Prostate gland (tissue), 2 donors: ENCODE data around the gene BAIAP2L1. TPM values are rescaled to one million over a fixed set of nuclear protein-coding genes. Genes with fewer than 3 reads are reported as not detected.

ENCODE experiments used
- DNase-seq: peaks from one replicate; pipeline ENCODE4 v3.0.0-alpha.2; 2019; ENCODE audit warnings: low spot score
- H3K27ac ChIP-seq, 2 donors: fragments of 200-600 bp; sonication (generic); 2 replicates each; pipeline ENCODE4 v1.5.1; 2017 to 2019
- H3K27me3 ChIP-seq: fragments of 200-600 bp; sonication (generic); replicated peaks from 2 replicates; pipeline ENCODE4 v1.5.1; 2019; ENCODE audit not compliant: insufficient read depth
- H3K36me3 ChIP-seq, 2 donors: fragments of 200-600 bp; sonication (generic); 1 replicate in 1 of 2; 2 replicates in 1 of 2; pipeline versions ENCODE4 v1.5.1 to v1.8.1; 2017 to 2019
- H3K4me1 ChIP-seq: fragments of 200-600 bp; sonication (generic); replicated peaks from 2 replicates; pipeline ENCODE4 v1.5.1; 2019
- H3K4me3 ChIP-seq, 2 donors: fragments of 200-600 bp; sonication (generic); 2 replicates each; pipeline ENCODE4 v1.5.1; 2017 to 2019
- H3K9me3 ChIP-seq: fragments of 200-600 bp; sonication (generic); 2 replicates; pipeline ENCODE4 v1.5.1; 2017
- POLR2A ChIP-seq: fragments of 450-650 bp; IDR thresholded peaks from one replicate; pipeline ENCODE4 v1.6.1; 2016; ENCODE audit warnings: antibody characterized with exemption, mild to moderate bottlenecking
- POLR2AphosphoS5 ChIP-seq: sonication (generic); formaldehyde crosslinking; IDR thresholded peaks from one replicate; pipeline ENCODE4 v1.6.1; 2017; ENCODE audit warnings: antibody characterized with exemption
- WGBS: methylation state at CpG from one replicate; pipeline ENCODE4 v1.1.5; 2018; 5-methylcytosine and 5-hydroxymethylcytosine counted together
- intact Hi-C: fragments of 100-400 bp; cut with DNase I; formaldehyde crosslinking; loops from one replicate; pipeline ENCODE4 v1.14.2; 2022
- total RNA-seq, 2 donors: library from RNA; depleted of rRNA; stranded (reverse); fragments of >200 nt; gene quantifications; one replicate each; pipeline ENCODE4 v1.1.0, GENCODE V29; 2016
- TF ChIP-seq, protein P1 (sequence below), 4 experiments: fragments of 200-600 bp in 2 of 4; fragments of 450-650 bp in 2 of 4; sonication (generic) in 2 of 4; IDR thresholded peaks; 1 replicate in 3 of 4; 2 replicates in 1 of 4; pipeline ENCODE4 v1.5.1; 2016 to 2019; ENCODE audit warnings: antibody characterized with exemption in 4 of 4, mild to moderate bottlenecking in 2 of 4, moderate library complexity in 2 of 4

The BAIAP2L1 gene
- total RNA-seq, 2 donors from 2014 or later: 24.7 to 41.6 TPM

DNA sequence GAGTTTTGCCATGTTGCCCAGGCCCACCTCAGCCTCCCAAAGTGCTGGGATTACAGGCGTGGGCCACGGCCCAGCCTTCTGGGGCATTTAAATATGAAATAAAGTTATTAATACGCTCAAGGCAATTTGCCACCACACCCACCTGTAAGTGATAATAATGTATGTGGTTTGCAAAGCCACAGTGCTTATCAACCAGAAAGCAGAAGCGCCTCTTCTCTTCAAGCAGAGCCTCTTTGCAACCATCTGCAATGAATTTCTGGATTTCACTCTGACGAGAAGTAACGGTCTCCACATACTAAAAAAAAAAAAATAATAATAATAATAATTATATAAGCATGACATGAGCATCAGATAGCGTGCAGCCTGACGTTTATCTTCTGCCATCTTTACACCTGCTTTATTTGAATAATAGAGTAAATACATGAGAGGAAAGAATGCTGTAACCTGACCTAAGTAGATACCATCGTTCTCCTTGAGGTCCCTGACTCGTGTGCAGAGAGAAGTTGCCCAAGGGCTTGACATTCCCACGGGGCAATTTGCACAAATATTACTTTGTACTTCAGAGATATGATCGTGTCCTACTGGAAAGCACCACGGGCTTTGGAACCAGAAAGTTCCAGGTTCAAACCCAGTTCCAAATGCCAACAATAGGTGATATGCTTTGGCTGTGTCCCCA lies 85.4 kb downstream of the BAIAP2L1 start:
- no peaks in the 10 kb centered on the region for H3K9me3 ChIP-seq
- 62% methylated on average over 13 of the region's 13 CpGs for WGBS
- H3K27ac ChIP-seq: no peak overlapping the region
- no peaks in the 10 kb centered on the region for H3K27me3 ChIP-seq
- no peak for TF ChIP-seq POLR2AphosphoS5
- no peak for TF ChIP-seq POLR2A
- TF ChIP-seq, protein P1, sequence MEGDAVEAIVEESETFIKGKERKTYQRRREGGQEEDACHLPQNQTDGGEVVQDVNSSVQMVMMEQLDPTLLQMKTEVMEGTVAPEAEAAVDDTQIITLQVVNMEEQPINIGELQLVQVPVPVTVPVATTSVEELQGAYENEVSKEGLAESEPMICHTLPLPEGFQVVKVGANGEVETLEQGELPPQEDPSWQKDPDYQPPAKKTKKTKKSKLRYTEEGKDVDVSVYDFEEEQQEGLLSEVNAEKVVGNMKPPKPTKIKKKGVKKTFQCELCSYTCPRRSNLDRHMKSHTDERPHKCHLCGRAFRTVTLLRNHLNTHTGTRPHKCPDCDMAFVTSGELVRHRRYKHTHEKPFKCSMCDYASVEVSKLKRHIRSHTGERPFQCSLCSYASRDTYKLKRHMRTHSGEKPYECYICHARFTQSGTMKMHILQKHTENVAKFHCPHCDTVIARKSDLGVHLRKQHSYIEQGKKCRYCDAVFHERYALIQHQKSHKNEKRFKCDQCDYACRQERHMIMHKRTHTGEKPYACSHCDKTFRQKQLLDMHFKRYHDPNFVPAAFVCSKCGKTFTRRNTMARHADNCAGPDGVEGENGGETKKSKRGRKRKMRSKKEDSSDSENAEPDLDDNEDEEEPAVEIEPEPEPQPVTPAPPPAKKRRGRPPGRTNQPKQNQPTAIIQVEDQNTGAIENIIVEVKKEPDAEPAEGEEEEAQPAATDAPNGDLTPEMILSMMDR (IDR thresholded peaks at IDR 0.05): no peak
- no peaks in the 10 kb centered on the region for H3K36me3 ChIP-seq
- no peak for DNase-seq
- no peaks in the 10 kb centered on the region for H3K4me1 ChIP-seq
- no peak overlapping the region for H3K4me3 ChIP-seq
- intact Hi-C loops: no loop called here

DNA sequence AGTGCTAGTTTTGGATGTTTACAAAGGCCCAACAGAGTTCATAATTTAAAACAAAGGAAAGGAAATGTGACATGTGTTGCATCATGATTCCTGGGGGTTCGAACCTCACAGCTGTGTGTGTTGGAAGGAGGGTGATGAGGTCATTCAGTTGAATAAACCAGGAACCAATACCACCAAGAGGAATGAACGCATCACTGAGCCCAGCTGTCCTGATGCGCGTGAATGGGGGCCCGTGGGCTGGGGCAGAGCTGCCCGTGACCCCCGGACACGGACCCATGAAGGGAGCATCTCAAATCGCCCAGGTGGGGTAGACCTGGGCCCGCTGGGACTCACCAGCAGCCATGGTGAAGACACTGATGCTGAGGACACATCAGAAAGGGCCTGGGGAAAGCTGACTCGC lies 86.4 kb downstream of the BAIAP2L1 start:
- no peaks in the 10 kb centered on the region for H3K36me3 ChIP-seq
- H3K4me1 ChIP-seq: no peaks in the 10 kb centered on the region
- DNase-seq: no peak
- intact Hi-C loops: no loop called here
- no peak overlapping the region for H3K4me3 ChIP-seq
- no peaks in the 10 kb centered on the region for H3K9me3 ChIP-seq
- TF ChIP-seq POLR2AphosphoS5: no peak
- TF ChIP-seq, protein P1 (IDR thresholded peaks at IDR 0.05): no peak
- H3K27me3 ChIP-seq: no peaks in the 10 kb centered on the region
- H3K27ac ChIP-seq: no peak overlapping the region
- 92% methylated on average over 11 of the region's 11 CpGs for WGBS

DNA sequence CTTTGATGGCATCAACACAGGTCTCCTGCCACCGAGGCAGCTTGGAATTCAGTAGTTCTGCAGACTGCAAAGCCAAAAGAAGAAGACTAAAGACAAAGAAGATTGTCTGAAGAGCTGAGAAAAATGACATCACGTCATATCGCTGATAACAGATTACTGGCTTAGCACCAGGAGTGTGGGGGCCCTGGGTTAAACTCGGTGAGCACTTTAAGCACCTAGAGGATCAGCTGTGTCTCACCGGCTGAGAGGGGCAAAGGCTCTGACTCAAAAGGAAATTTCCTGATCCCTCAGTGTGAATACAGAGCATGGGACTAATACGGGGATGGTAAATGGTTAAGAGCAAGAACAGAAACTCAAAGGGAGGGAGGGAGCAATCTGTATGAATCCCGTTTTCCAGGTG lies 88.7 kb downstream of the BAIAP2L1 start:
- TF ChIP-seq, protein P1 (IDR thresholded peaks at IDR 0.05): no peak
- no peak for TF ChIP-seq POLR2A
- TF ChIP-seq POLR2AphosphoS5: no peak
- no peak overlapping the region for H3K4me3 ChIP-seq
- H3K27me3 ChIP-seq: no peaks in the 10 kb centered on the region
- H3K36me3 ChIP-seq: no peaks in the 10 kb centered on the region
- no peaks in the 10 kb centered on the region for H3K9me3 ChIP-seq
- H3K4me1 ChIP-seq: no peaks in the 10 kb centered on the region
- H3K27ac ChIP-seq: no peak overlapping the region
- 75% methylated on average over 7 of the region's 7 CpGs for WGBS
- DNase-seq: no peak
- intact Hi-C loops: no loop called here

DNA sequence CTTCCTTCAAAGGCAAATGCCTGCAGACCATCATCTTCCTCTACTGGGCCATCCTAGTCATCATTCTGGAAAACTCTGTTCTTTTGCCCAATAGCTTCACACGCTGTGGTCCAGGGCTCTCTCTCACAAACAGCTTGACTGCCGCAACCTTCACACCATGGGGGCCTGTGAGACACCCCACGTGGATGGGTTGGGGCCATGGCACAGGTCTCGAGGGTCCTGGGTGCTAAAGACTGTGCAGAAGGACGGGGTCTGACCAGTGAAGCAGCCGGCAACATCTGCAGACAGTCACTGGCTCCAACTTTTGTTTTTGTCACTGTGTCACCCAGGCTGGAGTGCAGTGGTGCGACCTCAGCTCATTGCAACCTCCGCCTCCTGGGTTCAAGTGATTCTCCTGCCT lies 91.3 kb downstream of the BAIAP2L1 start:
- intact Hi-C loops: no loop called here
- 98% methylated on average over 8 of the region's 8 CpGs for WGBS
- no peak overlapping the region for H3K4me3 ChIP-seq
- no peaks in the 10 kb centered on the region for H3K36me3 ChIP-seq
- no peaks in the 10 kb centered on the region for H3K9me3 ChIP-seq
- no peaks in the 10 kb centered on the region for H3K27me3 ChIP-seq
- H3K27ac ChIP-seq: no peak overlapping the region
- no peak for DNase-seq
- TF ChIP-seq POLR2AphosphoS5 (no peak), POLR2A (no peak)
- TF ChIP-seq, protein P1 (IDR thresholded peaks at IDR 0.05): no peak
- H3K4me1 ChIP-seq: no peaks in the 10 kb centered on the region

DNA sequence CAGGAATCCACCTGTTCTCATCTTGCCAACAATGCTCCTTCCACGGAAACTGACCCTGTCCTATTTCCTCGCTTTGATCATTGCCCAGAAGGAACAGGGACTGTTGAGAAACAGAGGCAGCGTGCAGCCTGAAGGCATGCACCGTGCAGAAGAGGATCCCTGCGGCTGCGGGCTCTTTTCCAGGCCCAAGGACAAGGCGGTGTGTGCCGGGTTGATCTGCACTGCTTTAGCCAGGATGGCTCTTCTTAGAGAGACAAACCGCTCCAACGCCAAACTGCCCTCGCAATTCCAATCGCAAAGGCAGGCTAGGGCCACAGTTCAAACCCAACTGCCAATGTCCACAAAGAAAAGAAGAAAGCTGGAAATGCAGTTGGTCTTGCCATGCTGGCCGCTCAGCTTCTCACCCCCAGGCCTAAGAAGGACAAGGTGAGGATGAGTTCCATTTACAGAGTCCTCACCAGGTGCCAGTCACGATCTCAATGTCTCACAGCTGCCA lies 92.9 kb downstream of the BAIAP2L1 start:
- TF ChIP-seq, protein P1 (IDR thresholded peaks at IDR 0.05): no peak
- TF ChIP-seq POLR2A (no peak), POLR2AphosphoS5 (no peak)
- H3K27ac ChIP-seq: no peak overlapping the region
- 89% methylated on average over 14 of the region's 14 CpGs for WGBS

More for the DNA sequence above, 92.9 kb downstream of the BAIAP2L1 start:
- Histone ChIP-seq H3K4me1 (no peaks in the 10 kb centered on the region), H3K4me3 (no peak overlapping the region), H3K27me3 (no peaks in the 10 kb centered on the region), H3K9me3 (no peaks in the 10 kb centered on the region), H3K36me3 (no peaks in the 10 kb centered on the region)
- DNase-seq: no peak
- intact Hi-C loops: no loop called here
